ENCODE data around the gene MAGI2. TPM values are rescaled to one million over a fixed set of nuclear protein-coding genes. Genes with fewer than 3 reads are reported as not detected.

The MAGI2 gene
- total and polyA plus RNA-seq, 2 experiments from 2014 or later, result 10.4 to 26.4 TPM

DNA sequence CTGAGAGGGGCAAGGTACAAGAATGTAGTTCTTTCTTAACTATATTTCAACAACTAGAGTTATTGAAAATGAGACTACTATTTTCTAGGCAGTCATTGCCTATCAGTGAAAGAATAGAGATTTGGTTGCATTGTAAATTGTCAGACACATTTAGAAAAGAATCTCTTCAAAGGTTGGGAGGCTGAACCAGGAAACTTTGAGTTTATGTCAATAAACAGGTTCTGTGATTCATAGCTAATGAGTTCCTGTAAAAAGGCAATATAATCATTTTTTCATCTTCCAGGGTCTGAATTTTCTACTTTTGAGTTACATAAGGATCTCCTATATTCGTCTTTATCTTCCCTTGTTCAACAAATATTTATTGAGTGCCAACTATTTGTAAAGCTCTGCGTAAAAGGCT, 47.1 kb downstream of the MAGI2 start:
- no peaks in the 10 kb centered on the region for H3K4me1 ChIP-seq (ENCODE audit: insufficient read depth)
- H3K27me3 Mint-ChIP-seq (ENCODE audit: insufficient read depth, low read depth, poor library complexity), result no peaks in the 10 kb centered on the region
- H3K4me3 ChIP-seq, result no peak overlapping the region
- H3K9me2 ChIP-seq (ENCODE audit: insufficient read depth), result no peaks in the 10 kb centered on the region
- no peaks in the 10 kb centered on the region for H3F3A ChIP-seq (replicated peaks; ENCODE audit: low read depth)
- H3K27ac Mint-ChIP-seq, result no peak overlapping the region
- H2AFZ ChIP-seq, result no peak overlapping the region
- no peaks in the 10 kb centered on the region for H3K36me3 ChIP-seq (ENCODE audit: insufficient read depth)
- no peaks in the 10 kb centered on the region for H3K79me2 ChIP-seq (replicated peaks; ENCODE audit: insufficient read depth)
- DNase-seq (ENCODE audit: low spot score), result no peak
- no peaks in the 10 kb centered on the region for H4K20me1 ChIP-seq (replicated peaks; ENCODE audit: insufficient read depth)
- no peaks in the 10 kb centered on the region for H3K4me1 Mint-ChIP-seq
- no peaks in the 10 kb centered on the region for H3K9me3 Mint-ChIP-seq
- TF ChIP-seq ZNF331 (CRISPR knock-in tag; IDR thresholded peaks at IDR 0.05; ENCODE audit: low read depth), result no peak
- TF ChIP-seq EZH2phosphoT487 (IDR thresholded peaks at IDR 0.05; ENCODE audit: unreplicated experiment), result no peak
- TF ChIP-seq POLR2AphosphoS5 (IDR thresholded peaks at IDR 0.05; ENCODE audit: low read depth), result no peak
- TF ChIP-seq ZNF462 (CRISPR knock-in tag; IDR thresholded peaks at IDR 0.05), result no peak
- no peak for TF ChIP-seq CREB1 (CRISPR knock-in tag; IDR thresholded peaks at IDR 0.05; ENCODE audit: low read depth)
- no peak for TF ChIP-seq ZNF114 (CRISPR knock-in tag; IDR thresholded peaks at IDR 0.05)
- TF ChIP-seq, protein P1, sequence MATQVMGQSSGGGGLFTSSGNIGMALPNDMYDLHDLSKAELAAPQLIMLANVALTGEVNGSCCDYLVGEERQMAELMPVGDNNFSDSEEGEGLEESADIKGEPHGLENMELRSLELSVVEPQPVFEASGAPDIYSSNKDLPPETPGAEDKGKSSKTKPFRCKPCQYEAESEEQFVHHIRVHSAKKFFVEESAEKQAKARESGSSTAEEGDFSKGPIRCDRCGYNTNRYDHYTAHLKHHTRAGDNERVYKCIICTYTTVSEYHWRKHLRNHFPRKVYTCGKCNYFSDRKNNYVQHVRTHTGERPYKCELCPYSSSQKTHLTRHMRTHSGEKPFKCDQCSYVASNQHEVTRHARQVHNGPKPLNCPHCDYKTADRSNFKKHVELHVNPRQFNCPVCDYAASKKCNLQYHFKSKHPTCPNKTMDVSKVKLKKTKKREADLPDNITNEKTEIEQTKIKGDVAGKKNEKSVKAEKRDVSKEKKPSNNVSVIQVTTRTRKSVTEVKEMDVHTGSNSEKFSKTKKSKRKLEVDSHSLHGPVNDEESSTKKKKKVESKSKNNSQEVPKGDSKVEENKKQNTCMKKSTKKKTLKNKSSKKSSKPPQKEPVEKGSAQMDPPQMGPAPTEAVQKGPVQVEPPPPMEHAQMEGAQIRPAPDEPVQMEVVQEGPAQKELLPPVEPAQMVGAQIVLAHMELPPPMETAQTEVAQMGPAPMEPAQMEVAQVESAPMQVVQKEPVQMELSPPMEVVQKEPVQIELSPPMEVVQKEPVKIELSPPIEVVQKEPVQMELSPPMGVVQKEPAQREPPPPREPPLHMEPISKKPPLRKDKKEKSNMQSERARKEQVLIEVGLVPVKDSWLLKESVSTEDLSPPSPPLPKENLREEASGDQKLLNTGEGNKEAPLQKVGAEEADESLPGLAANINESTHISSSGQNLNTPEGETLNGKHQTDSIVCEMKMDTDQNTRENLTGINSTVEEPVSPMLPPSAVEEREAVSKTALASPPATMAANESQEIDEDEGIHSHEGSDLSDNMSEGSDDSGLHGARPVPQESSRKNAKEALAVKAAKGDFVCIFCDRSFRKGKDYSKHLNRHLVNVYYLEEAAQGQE (IDR thresholded peaks at IDR 0.05; ENCODE audit: unreplicated experiment), result no peak
- no peak for TF ChIP-seq ETS1 (IDR thresholded peaks at IDR 0.05)
- no peak for TF ChIP-seq EZH2 (IDR thresholded peaks at IDR 0.05; ENCODE audit: low read depth, unreplicated experiment)
- no peak for TF ChIP-seq JUNB (IDR thresholded peaks at IDR 0.05; ENCODE audit: unreplicated experiment)
- no peak for TF ChIP-seq NANOG (IDR thresholded peaks at IDR 0.05; ENCODE audit: borderline replicate concordance)
- no peak for TF ChIP-seq STAT1 (IDR thresholded peaks at IDR 0.05; ENCODE audit: unreplicated experiment)
- TF ChIP-seq CTCF (conservative IDR thresholded peaks at IDR 0.05; ENCODE audit: low read depth in 2 of 2), result no peak
- H3K4me3 Mint-ChIP-seq, result no peak overlapping the region
- H3K4me2 ChIP-seq, result no peak overlapping the region
- ATAC-seq, result no peak
- no peak overlapping the region for H3K27ac ChIP-seq (ENCODE audit: low read depth)
- H3K27me3 ChIP-seq (ENCODE audit: insufficient read depth), result no peaks in the 10 kb centered on the region
- H3K36me3 Mint-ChIP-seq (ENCODE audit: low read depth), result no peaks in the 10 kb centered on the region
